Spleen (tissue), 7 donors: ENCODE results near the gene USP49.

ENCODE experiments used
- CTCF ChIP-seq, 11 experiments: fragments of 200-600 bp in 7 of 11; fragments of 450-650 bp in 4 of 11; sonication (generic) in 4 of 11; IDR thresholded peaks in 8 of 11; conservative IDR thresholded peaks in 3 of 11; 1 replicate in 7 of 11; 2 replicates in 4 of 11; pipeline versions ENCODE4 v1.4.0 to v1.8.0; 2016 to 2021; ENCODE audit warnings: antibody characterized with exemption in 11 of 11, inconsistent platforms in 4 of 11, mild to moderate bottlenecking in 1 of 11
- POLR2A ChIP-seq, 3 donors: fragments of 450-650 bp; IDR thresholded peaks; one replicate each; pipeline ENCODE4 v1.5.1; 2017; ENCODE audit warnings: antibody characterized with exemption in 3 of 3, mild to moderate bottlenecking in 1 of 3
- donor health status: DM: no; HTN: no; CAD: no; lungs with moderate emphysema.
- donor health status: DM: no; HTN: no; CAD: no.
- donor health status: DM: no; HTN: no; CAD: no.

GRCh38 chr6:41755895-41756294, 139.3 kb downstream of the USP49 start:
- TF ChIP-seq CTCF (IDR thresholded peaks at IDR 0.05 in 8 of 11, conservative IDR thresholded peaks at IDR 0.05 in 3 of 11) = no peak
- TF ChIP-seq POLR2A (IDR thresholded peaks at IDR 0.05) = no peak
